CD4-positive, alpha-beta T cell treated with Interleukin-6 at 100 ng/mL for 8 hours (primary cell): ENCODE measurements around the gene RGS1.

Experiments used
- DNase-seq: peaks from one replicate; pipeline ENCODE4 v3.0.0-alpha.2; 2020; ENCODE audit warnings: mixed read lengths, low spot score

RGS1 gene

GRCh38 chr1:192553741-192554140 is 21.8 kb upstream of the RGS1 start:
- no peak for DNase-seq

GRCh38 chr1:192554904-192555303 is 20.7 kb upstream of the RGS1 start:
- DNase-seq = no peak

GRCh38 chr1:192555399-192555798 is 20.2 kb upstream of the RGS1 start:
- no peak for DNase-seq

GRCh38 chr1:192557841-192558595 is 17.6 kb upstream of the RGS1 start:
- no peak for DNase-seq

- DNase-seq = no peak
These were observed 16.2 kb upstream of the RGS1 start for GRCh38 chr1:192559115-192560006.

- DNase-seq = no peak
These were observed 14.3 kb upstream of the RGS1 start for GRCh38 chr1:192561301-192561700.

- no peak for DNase-seq
These were observed 12.4 kb upstream of the RGS1 start for GRCh38 chr1:192563129-192563528.

GRCh38 chr1:192564099-192564498 is 11.5 kb upstream of the RGS1 start:
- DNase-seq = no peak

GRCh38 chr1:192565946-192566345 is 9.6 kb upstream of the RGS1 start:
- no peak for DNase-seq

GRCh38 chr1:192566657-192567056 is 8.9 kb upstream of the RGS1 start:
- DNase-seq = no peak

GRCh38 chr1:192568063-192568462 is 7.5 kb upstream of the RGS1 start:
- no peak for DNase-seq

- DNase-seq = no peak
These were observed 3.9 kb upstream of the RGS1 start for GRCh38 chr1:192571668-192572067.

- DNase-seq = no peak
These were observed 2.1 kb upstream of the RGS1 start for GRCh38 chr1:192573499-192573898.

GRCh38 chr1:192574073-192574472 is 1.5 kb upstream of the RGS1 start:
- no peak for DNase-seq

GRCh38 chr1:192576190-192577144 is 894 bp downstream of the RGS1 start:
- no peak for DNase-seq

GRCh38 chr1:192577145-192578140 is 1.9 kb downstream of the RGS1 start:
- no peak for DNase-seq

GRCh38 chr1:192578144-192578909 is 2.8 kb downstream of the RGS1 start:
- DNase-seq = no peak

- DNase-seq = no peak
These were observed 3.6 kb downstream of the RGS1 start for GRCh38 chr1:192579010-192579738.

- peak; percentile 38 for DNase-seq
These were observed 4.9 kb downstream of the RGS1 start for GRCh38 chr1:192580351-192580962.
